Lower lobe of right lung (tissue), 2 donors: Measurements from ENCODE around the gene DCLK2. TPM values are rescaled to one million over a fixed set of nuclear protein-coding genes. Genes with fewer than 3 reads are reported as not detected.

ENCODE experiments used
- ATAC-seq, 2 donors: fragments of 200-7000 bp; cut with Tn5 transposase; one replicate each; pipeline ENCODE4 v1.9.1; 2020 to 2022; ENCODE audit warnings: mild to moderate bottlenecking in 2 of 2, moderate library complexity in 2 of 2
- DNase-seq: peaks from one replicate; pipeline ENCODE4 v3.0.0-alpha.2; 2020
- H3K27ac ChIP-seq: fragments of 200-600 bp; one replicate; pipeline ENCODE4 v1.8.0; 2022
- H3K27me3 ChIP-seq: fragments of 200-600 bp; one replicate; pipeline ENCODE4 v1.8.0; 2022; ENCODE audit warnings: low read depth
- H3K36me3 ChIP-seq: fragments of 200-600 bp; one replicate; pipeline ENCODE4 v1.8.0; 2022; ENCODE audit warnings: mild to moderate bottlenecking
- H3K4me1 ChIP-seq: fragments of 200-600 bp; one replicate; pipeline ENCODE4 v1.8.0; 2022
- H3K4me3 ChIP-seq: fragments of 200-600 bp; one replicate; pipeline ENCODE4 v1.8.0; 2022; ENCODE audit warnings: mild to moderate bottlenecking
- H3K9me3 ChIP-seq: fragments of 200-600 bp; one replicate; pipeline ENCODE4 v1.8.0; 2022
- intact Hi-C: fragments of 100-400 bp; cut with DNase I; formaldehyde crosslinking; loops from one replicate; pipeline ENCODE4 v1.11.0; 2022
- total RNA-seq: library from RNA; stranded (reverse); fragmentation: NEBNext Ultra II Directional; extraction: Animal tissue kit (Norgen Biotek cat#: 25700); gene quantifications from one replicate; pipeline ENCODE4 v1.2.1, GENCODE V29; 2021
- TF ChIP-seq, protein P1 (sequence below): fragments of 200-600 bp; IDR thresholded peaks from one replicate; pipeline ENCODE4 v1.8.0; 2022; ENCODE audit warnings: antibody characterized with exemption, mild to moderate bottlenecking
- donor health status: DM: no; HTN: yes; CAD: no; lungs with severe emphysema.

The DCLK2 gene
- total RNA-seq, 1 donor from 2014 or later = 2.9 TPM

DNA sequence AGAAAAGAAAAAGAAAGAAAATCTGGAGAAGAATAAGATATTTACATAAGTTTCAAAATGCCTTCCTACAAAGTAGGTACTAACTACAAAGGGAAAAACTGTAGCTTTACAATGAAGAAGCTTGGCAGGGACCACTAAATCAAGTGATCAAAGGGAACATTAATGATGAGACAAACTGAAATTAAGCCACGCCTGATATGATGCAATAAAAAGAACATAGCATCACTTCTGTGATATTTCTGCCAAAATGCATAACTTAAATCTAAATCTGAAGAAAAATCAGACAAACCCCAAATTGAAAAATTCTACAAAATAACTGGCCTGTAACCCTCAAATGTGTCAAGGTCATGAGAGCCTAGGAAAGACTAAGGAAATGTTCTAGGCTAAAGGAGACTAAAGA is 8.9 kb upstream of the DCLK2 start:
- intact Hi-C loops = no loop called here
- Histone ChIP-seq H3K4me1 (no peaks in the 10 kb centered on the region), H3K27ac (no peak overlapping the region), H3K36me3 (no peaks in the 10 kb centered on the region), H3K9me3 (no peaks in the 10 kb centered on the region), H3K4me3 (no peak overlapping the region), H3K27me3 (no peaks in the 10 kb centered on the region)
- no peak for ATAC-seq
- DNase-seq = no peak
- TF ChIP-seq, protein P1, sequence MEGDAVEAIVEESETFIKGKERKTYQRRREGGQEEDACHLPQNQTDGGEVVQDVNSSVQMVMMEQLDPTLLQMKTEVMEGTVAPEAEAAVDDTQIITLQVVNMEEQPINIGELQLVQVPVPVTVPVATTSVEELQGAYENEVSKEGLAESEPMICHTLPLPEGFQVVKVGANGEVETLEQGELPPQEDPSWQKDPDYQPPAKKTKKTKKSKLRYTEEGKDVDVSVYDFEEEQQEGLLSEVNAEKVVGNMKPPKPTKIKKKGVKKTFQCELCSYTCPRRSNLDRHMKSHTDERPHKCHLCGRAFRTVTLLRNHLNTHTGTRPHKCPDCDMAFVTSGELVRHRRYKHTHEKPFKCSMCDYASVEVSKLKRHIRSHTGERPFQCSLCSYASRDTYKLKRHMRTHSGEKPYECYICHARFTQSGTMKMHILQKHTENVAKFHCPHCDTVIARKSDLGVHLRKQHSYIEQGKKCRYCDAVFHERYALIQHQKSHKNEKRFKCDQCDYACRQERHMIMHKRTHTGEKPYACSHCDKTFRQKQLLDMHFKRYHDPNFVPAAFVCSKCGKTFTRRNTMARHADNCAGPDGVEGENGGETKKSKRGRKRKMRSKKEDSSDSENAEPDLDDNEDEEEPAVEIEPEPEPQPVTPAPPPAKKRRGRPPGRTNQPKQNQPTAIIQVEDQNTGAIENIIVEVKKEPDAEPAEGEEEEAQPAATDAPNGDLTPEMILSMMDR = no peak

DNA sequence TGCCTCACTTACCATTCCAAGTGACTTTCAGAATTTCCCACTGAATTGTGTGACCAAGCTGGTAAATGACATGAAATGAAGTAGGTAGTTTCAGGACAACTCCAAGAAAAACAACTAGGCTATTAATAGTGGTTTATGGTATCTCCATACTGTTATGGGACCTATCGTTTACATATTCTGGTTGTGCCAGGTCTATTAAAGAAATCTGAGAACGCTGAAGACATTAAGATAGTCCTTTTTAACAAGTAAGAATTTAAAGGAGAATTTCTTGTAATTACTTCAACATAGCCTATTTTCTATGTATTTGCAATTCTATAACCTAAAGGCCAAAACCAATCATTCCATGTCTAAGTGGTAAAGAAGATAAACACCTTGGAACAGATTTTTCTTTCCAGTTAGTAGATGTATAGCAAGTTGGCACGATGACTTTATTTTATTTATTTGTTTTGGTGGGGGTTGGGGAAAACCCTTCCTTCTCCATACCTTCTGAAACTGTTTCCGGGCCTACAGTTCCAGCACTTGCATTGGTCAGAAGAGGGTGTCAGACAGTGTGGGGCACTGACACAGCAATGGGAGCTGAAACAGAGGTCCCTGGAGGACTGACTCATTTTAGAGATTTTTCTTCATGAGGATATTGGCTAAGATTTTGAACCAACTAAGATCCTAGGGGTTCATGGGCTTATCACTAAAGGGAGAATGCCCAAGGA is 7.6 kb upstream of the DCLK2 start:
- Histone ChIP-seq H3K36me3 (no peaks in the 10 kb centered on the region), H3K4me1 (no peaks in the 10 kb centered on the region), H3K27me3 (no peaks in the 10 kb centered on the region), H3K9me3 (no peaks in the 10 kb centered on the region), H3K27ac (no peak overlapping the region), H3K4me3 (no peak overlapping the region)
- DNase-seq = no peak
- TF ChIP-seq, protein P1 = no peak
- intact Hi-C loops = no loop called here
- ATAC-seq = no peak

DNA sequence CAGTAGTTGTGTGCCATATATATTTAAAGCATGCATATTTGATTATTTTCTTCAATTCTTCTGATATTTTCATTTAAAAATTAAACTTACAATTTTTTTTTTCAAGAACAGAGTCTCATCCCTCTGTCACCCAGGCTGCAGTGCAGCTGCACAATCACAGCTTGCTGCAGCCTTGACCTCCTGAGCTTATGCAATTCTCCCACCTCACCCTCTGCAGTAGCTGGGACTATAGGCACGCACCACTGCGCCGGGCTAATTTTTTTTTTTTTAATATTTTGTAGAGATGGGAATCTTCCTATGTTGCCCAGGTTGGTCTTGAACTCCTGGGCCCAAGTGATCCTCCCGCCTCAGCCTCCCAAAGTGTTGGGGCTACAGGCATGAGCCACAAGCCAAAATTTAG is 5.8 kb upstream of the DCLK2 start:
- TF ChIP-seq, protein P1 = no peak
- H3K36me3 ChIP-seq = no peaks in the 10 kb centered on the region
- no peak for DNase-seq
- no peak overlapping the region for H3K4me3 ChIP-seq
- intact Hi-C loops = no loop called here
- H3K9me3 ChIP-seq = no peaks in the 10 kb centered on the region
- no peak for ATAC-seq
- H3K27me3 ChIP-seq = no peaks in the 10 kb centered on the region
- no peak overlapping the region for H3K27ac ChIP-seq
- no peaks in the 10 kb centered on the region for H3K4me1 ChIP-seq

DNA sequence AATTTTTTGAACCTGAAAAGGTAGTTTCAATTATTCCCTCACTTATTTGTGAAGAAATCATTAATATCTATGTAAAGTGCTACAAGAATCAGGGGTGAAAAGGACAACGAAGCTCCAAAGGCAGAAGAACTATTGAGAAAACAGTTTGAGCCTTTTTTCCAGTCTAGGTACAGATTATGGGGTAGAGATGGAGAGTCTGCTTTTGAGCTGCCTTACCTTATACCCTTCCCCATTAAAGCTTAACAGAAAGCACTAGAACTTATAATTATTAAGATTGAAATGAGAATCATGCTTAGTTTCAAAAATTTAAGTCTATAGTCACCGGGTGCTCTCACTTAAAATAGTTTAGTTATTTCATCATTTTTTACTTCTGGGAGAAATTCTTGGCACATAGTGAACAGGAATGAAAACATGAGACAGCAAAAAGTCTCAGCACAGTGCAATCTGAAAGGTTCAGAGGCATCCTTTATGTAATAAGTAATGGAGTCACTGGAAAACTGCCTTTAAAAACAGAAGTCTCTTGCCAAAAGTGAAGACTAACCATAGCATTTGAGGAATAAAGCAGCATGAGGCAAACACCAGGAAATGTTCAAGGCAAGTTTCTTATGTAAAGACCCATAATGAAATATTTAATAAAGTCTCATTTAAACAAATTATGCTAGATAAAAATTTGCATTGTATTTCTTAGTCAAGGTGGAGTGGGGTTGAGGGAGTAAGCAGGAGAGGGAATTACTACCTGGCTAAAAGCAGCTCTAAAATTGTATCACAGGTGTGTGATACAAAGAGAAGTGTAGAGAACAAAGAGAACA is 5.1 kb upstream of the DCLK2 start:
- Histone ChIP-seq H3K27me3 (no peaks in the 10 kb centered on the region), H3K27ac (no peak overlapping the region), H3K4me1 (no peaks in the 10 kb centered on the region), H3K4me3 (no peak overlapping the region), H3K9me3 (no peaks in the 10 kb centered on the region), H3K36me3 (no peaks in the 10 kb centered on the region)
- no peak for DNase-seq
- no peak for ATAC-seq
- intact Hi-C loops = no loop called here
- TF ChIP-seq, protein P1 = no peak

DNA sequence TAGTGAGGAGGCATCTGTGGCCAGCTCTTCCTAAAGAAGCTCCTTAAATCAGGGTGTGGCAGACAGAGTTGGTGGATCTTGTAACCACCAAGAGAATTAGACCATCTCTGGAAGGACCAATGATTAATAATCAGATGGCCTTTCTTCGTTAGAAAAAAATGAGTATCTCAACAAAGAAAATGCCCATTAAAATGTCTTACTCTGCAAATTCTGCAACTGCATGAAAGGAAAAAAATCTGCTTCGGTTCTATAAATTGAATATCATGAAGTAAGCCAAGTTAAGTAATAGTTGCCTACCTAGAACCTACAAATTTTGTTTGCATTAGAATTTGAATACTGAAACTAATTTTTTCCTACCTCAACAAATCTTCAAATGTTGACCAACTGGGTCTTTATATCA is 4.2 kb upstream of the DCLK2 start:
- Histone ChIP-seq H3K4me3 (no peak overlapping the region), H3K27ac (no peak overlapping the region), H3K36me3 (no peaks in the 10 kb centered on the region), H3K4me1 (peaks cover 3% of the 10 kb centered on the region), H3K9me3 (no peaks in the 10 kb centered on the region), H3K27me3 (no peaks in the 10 kb centered on the region)
- DNase-seq = no peak
- intact Hi-C loops = no loop called here
- TF ChIP-seq, protein P1 = no peak
- ATAC-seq = no peak
